Urinary bladder (tissue), 4 donors: ENCODE data around the gene ACOT7. TPM values are rescaled to one million over a fixed set of nuclear protein-coding genes. Genes with fewer than 3 reads are reported as not detected.
"Not testable (repeated sequence)": the region's sequence is repeated elsewhere in the genome, so short reads cannot be mapped to it uniquely, and the experiment has no call there.

Source experiments
- DNase-seq: peaks from one replicate; pipeline ENCODE4 v3.0.0-alpha.2; 2015; ENCODE audit errors: extremely low spot score
- H3K27ac ChIP-seq: one replicate; pipeline ENCODE4 v1.5.1; 2013; ENCODE audit warnings: low read depth, mild to moderate bottlenecking, moderate library complexity
- H3K36me3 ChIP-seq: one replicate; pipeline ENCODE4 v1.6.1; 2013; ENCODE audit warnings: mild to moderate bottlenecking, moderate library complexity; ENCODE audit not compliant: insufficient read depth
- H3K4me1 ChIP-seq: one replicate; pipeline ENCODE4 v1.6.1; 2013; ENCODE audit warnings: mild to moderate bottlenecking, moderate library complexity; ENCODE audit not compliant: insufficient read depth
- H3K4me3 ChIP-seq: one replicate; pipeline ENCODE4 v1.5.1; 2013; ENCODE audit warnings: low read depth, low read length
- WGBS: extraction: QIAGEN DNeasy Blood & Tissue Kit; methylation state at CpG from one replicate; pipeline ENCODE4 v1.1.7; 2013; 5-methylcytosine and 5-hydroxymethylcytosine counted together
- polyA plus RNA-seq: library from polyadenylated mRNA; stranded (reverse); fragments of 200-250 nt; gene quantifications from one replicate; pipeline ENCODE4 v1.2.3, GENCODE V29; 2013
- total RNA-seq: library from RNA; depleted of rRNA; stranded (reverse); fragments of >200 nt; gene quantifications from one replicate; pipeline ENCODE4 v1.2.3, GENCODE V29; 2014
- donor health status: healthy with polysubstance abuse.
- donor health status: healthy.

Gene ACOT7
- total and polyA plus RNA-seq, 2 donors = 6.9 to 36.8 TPM

DNA sequence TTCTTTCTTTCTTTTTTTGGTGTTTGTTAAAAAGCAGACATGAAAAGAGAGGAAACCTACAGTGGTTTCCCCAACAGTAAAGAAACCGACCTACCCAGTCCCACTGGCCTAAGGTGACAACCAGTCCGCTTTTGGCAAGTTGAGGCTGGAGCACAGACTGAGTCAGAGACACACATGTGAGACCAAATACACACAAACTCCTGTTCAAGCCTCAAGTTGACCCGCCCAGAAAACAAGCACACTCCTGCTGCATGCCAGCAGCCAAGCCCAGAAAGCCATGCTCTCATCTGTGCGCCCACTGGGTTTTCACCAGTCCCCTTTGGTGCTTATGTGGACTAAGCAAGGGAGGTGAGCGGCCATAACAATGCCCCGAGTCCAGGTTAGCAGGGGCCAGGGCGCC is 68.1 kb downstream of the ACOT7 start:
- Histone ChIP-seq H3K4me3 (no peak overlapping the region), H3K4me1 (no peaks in the 10 kb centered on the region), H3K27ac (no peak overlapping the region), H3K36me3 (no peaks in the 10 kb centered on the region)
- no peak for DNase-seq
- 93% methylated on average over 7 of the region's 7 CpGs for WGBS

DNA sequence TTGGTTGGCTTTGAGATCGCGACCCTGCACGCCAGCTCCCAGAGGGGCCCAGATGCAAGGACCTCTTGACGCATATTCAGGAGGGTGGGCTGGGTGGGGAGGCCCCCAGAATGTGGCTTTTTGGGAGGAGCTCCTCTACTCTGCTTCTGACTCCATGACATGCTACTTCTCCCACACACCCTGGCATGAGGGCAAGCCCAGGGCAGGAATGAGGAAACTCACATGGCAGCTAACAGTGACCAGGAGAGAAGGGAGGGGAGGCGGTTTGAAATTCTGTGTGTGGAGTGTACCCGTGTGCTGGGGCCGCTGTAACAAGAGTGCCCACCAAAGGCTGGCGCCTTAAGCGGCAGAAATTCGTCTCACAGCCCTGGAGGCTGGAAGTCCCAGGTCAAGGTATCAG is 71.4 kb downstream of the ACOT7 start:
- no peaks in the 10 kb centered on the region for H3K36me3 ChIP-seq
- no peak overlapping the region for H3K27ac ChIP-seq
- WGBS = 90% methylated on average over 10 of the region's 10 CpGs
- H3K4me3 ChIP-seq = no peak overlapping the region
- no peaks in the 10 kb centered on the region for H3K4me1 ChIP-seq
- no peak for DNase-seq

DNA sequence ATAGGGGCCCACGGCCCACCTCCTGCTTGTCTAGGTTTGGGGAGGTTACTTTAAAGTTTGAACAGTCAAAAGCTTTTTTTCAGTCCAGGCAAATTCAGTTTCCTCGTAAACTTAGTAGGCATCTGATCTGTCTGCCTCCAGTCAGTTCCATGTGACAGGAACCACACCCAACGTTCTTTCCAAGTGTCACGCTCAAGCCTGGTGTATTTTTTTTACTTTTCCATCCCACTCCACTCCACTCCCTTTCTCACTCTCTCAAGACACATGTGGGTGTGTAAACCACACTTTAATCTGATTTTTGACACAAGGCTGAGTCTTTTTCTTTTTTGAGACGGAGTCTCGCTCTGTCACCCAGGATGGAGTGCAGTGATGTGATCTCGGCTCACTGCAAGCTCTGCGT is 72.4 kb downstream of the ACOT7 start:
- WGBS = 75% methylated on average over 8 of the region's 8 CpGs
- H3K27ac ChIP-seq = no peak overlapping the region
- H3K4me3 ChIP-seq = no peak overlapping the region
- H3K4me1 ChIP-seq = no peaks in the 10 kb centered on the region
- DNase-seq = no peak
- H3K36me3 ChIP-seq = no peaks in the 10 kb centered on the region

DNA sequence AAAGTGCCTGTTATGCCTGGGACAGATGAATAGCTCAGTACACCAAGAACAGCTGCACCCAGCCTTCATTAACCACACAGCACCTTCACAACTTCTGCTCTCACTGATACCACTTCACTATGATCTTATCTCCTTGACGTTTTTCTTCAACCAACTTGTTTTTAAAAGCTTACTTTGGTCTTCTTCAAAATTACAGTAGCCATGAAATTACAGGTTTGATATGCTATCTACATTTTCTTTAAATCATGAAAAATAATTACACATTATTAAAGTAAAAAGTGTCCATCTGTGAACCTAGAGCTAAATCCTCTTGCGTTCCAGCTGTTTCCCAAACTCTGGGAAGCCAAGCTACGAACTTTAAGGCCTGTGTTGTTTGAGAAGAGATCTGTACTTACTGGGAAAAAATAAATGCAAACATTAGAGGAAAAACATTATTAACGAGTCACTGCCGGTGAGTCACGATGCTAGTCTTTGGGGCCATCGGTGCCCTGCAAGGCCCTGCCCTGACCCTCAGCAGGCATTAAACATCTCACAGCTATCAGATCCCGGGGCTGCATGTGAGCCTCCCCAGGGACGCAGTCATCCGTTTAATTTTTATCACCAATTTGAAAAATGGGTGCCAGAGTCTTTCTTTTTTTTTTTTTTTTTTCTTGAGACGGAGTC is 76.3 kb downstream of the ACOT7 start:
- no peak for DNase-seq
- H3K4me3 ChIP-seq = no peak overlapping the region
- 65% methylated on average over 11 of the region's 11 CpGs for WGBS
- no peaks in the 10 kb centered on the region for H3K36me3 ChIP-seq
- no peak overlapping the region for H3K27ac ChIP-seq
- H3K4me1 ChIP-seq = no peaks in the 10 kb centered on the region

DNA sequence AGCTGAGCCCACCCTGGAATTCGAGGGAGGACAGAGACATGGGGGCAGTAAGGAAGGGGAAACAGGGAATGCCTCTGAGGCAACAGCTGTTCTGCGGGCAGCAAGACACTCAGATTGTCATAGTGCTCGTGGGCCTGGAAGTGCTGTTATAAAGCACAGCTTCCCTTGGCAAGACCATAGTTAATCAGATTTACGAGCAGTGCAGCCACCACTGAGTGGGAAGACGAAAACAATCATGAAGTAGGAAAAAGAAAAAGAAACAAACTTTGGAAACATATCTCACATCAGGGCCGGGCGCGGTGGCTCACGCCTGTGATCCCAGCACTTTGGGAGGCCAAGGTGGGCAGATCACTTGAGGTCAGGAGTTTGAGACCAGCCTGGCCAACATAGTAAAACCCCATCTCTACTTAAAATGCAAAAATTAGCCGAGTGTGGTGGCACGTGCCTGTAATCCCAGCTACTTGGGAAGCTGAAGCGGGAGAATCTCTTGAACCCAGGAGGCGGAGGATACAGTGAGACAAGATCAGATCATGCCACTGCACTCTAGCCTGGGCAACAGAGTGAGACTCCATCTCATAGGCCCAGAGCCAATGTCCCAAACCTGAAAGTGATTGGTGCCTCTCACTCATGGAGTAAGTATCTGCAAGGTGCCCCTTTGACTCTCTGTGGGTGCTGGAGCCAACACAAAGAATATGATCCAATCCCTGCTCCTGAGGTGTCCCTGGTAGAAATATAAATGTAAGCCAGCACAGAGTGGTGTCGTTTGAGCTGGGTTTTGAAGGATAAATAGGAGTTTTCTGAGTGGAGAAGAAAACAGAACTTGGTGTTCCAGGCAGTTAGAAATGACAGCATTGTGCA is 77.1 kb downstream of the ACOT7 start:
- no peak for DNase-seq
- no peaks in the 10 kb centered on the region for H3K36me3 ChIP-seq
- no peak overlapping the region for H3K27ac ChIP-seq
- no peak overlapping the region for H3K4me3 ChIP-seq
- WGBS = 88% methylated on average over 14 of the region's 14 CpGs
- H3K4me1 ChIP-seq = no peaks in the 10 kb centered on the region

DNA sequence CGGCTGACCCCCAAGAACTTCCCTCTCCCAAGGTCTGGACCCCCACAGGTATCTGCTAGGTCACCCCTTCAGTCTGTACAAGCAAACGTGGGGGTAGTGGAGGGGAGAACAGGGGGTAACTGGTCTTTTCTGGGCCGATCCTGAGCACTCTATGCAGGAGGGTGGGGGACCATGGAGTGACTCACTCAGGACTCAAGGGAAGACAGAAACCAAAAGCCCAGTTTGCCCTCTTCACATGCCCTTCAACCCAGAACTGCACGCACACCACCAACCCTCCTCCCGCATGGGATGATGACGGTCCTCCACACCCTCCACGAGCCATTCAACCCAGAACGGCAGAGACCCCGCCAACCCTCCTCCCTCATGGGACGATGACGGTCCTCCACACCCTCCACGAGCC is 79.1 kb downstream of the ACOT7 start:
- Histone ChIP-seq H3K36me3 (no peaks in the 10 kb centered on the region), H3K4me1 (no peaks in the 10 kb centered on the region), H3K4me3 (no peak overlapping the region), H3K27ac (no peak overlapping the region)
- WGBS = 95% methylated on average over 12 of the region's 12 CpGs
- DNase-seq = no peak

DNA sequence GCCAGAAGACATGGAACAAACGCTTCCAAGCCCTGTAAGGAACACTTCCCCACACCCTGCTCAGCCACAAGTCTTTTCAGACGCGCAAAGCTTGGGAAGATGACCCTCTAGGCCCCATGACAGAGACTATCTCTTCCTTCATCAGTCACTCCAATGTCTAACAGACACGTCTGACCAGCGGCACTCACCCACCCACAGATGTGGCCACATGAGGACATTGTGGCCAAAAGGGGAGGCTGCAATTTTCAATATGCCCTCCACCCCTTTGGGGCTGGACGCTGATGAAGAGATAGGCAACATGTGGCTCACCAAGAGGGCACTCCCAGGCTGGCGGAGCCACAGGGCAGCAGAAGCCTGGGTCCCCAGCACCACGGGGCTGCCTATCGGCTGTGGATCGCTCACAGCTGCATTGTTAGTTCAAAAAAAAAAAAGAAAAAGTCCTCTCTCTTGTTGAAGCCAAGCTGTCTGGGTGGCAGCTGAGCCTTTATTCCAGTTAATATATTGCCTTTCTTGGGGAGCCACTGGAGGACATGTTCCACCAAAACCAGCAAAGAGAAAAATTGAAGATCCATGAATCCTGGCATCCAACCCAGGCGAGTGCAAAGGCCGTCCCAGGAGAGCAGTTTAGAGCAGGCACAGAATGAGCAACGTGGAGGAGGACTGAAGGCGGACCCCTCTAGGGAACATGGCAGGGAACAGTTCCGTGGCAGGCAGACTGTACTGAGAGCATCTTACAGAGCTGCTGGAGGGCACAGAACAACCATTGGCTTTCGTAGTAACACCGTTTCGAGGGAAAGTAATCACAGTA is 80.0 kb downstream of the ACOT7 start:
- H3K27ac ChIP-seq = no peak overlapping the region
- no peak overlapping the region for H3K4me3 ChIP-seq
- no peaks in the 10 kb centered on the region for H3K4me1 ChIP-seq
- no peak for DNase-seq
- H3K36me3 ChIP-seq = no peaks in the 10 kb centered on the region
- WGBS = 84% methylated on average over 18 of the region's 18 CpGs

DNA sequence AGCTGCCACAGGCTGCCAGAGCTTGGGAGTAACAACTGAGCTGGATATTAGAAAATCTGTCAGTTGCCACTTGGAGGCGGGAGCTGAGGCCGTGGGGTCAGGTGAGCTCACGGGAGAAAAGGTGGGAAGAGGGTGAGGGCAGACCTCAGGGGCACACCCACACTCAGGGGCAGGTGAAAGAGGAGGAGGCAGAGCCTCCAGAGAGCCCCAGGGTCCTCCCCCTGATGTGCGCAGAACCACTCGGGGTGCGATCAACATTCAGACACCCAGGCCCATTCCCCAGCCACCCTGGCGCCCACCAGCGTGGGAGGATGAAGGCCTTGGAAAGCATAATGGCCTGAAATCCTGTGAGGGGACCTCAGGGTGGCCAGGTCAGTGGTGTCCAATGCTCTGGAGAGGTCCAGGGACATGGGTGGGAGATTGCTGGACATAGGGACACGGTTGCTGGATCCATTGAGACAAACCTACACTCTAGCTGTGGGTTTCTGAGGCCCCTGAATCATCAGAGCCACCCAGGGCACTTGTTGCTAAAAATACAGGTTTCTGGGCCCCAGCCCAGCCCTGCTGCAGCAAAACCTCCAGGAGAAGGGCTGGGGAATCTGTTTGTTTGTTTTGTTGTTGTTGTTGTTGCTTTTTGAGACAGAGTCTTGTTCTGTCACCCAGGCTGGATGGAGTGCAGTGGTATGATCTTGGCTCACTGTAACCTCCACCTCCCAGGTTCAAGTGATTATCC is 83.3 kb downstream of the ACOT7 start:
- no peak overlapping the region for H3K4me3 ChIP-seq
- no peaks in the 10 kb centered on the region for H3K36me3 ChIP-seq
- no peak for DNase-seq
- 92% methylated on average over 9 of the region's 9 CpGs for WGBS
- H3K27ac ChIP-seq = no peak overlapping the region
- H3K4me1 ChIP-seq = no peaks in the 10 kb centered on the region

DNA sequence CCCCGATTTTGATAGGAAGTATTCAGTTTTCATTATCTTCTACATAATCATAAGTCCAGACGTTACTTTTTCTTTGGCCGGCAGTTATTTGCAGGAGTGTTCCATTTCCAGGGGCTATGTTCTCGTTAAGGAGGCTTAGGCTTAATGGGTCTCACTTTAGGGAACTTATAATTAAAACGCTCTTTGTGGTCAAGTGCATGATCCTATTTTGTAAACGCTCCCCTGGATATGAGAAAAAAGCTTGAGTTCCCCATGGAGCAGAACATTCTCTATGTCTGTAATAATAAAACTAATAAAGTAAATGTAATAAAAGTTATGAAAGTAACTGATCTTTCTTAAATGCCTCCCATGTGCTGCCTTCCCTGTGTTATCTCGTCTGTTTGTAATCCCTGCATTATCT is 84.0 kb downstream of the ACOT7 start:
- no peak overlapping the region for H3K27ac ChIP-seq
- H3K4me3 ChIP-seq = no peak overlapping the region
- no peaks in the 10 kb centered on the region for H3K36me3 ChIP-seq
- WGBS = 67% methylated on average over 7 of the region's 7 CpGs
- H3K4me1 ChIP-seq = no peaks in the 10 kb centered on the region
- no peak for DNase-seq

DNA sequence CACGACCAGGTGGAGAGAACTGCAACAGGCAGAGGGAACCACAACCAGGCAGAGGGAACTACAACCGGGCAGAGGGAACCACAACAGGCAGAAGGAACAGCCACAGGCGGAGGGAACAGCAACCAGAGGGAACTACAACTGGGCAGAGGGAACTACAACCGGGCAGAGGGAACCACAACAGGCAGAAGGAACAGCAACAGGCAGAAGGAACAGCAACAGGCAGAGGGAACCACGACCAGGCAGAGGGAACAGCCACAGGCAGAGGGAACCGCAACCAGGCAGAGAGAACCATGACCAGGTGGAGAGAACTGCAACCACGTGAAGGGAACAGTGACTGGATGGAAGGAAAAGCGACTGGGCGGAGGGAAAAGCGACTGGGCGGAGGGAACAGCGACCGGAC is 85.1 kb downstream of the ACOT7 start:
- no peaks in the 10 kb centered on the region for H3K4me1 ChIP-seq
- 93% methylated on average over 13 of the region's 13 CpGs for WGBS
- H3K36me3 ChIP-seq = no peaks in the 10 kb centered on the region
- H3K4me3 ChIP-seq = no peak overlapping the region
- no peak overlapping the region for H3K27ac ChIP-seq
- DNase-seq = no peak

DNA sequence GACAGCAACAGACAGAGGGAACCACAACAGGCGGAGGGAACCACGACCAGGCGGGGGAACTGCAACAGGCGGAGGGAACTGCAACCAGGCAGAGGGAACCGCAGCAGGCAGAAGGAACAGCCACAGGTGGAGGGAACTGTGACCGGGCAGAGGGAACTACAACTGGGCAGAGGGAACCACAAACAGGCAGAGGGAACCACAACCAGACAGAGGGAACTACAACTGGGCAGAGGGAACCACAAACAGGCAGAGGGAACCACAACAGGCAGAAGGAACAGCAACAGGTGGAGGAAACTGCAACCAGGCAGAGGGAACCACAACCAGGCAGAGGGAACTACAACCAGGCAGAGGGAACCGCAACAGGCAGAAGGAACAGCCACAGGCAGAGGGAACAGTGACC is 85.9 kb downstream of the ACOT7 start:
- not testable (repeated sequence) for DNase-seq, H3K4me3 ChIP-seq, H3K36me3 ChIP-seq, H3K4me1 ChIP-seq, H3K27ac ChIP-seq
- 93% methylated on average over 7 of the region's 7 CpGs for WGBS

DNA sequence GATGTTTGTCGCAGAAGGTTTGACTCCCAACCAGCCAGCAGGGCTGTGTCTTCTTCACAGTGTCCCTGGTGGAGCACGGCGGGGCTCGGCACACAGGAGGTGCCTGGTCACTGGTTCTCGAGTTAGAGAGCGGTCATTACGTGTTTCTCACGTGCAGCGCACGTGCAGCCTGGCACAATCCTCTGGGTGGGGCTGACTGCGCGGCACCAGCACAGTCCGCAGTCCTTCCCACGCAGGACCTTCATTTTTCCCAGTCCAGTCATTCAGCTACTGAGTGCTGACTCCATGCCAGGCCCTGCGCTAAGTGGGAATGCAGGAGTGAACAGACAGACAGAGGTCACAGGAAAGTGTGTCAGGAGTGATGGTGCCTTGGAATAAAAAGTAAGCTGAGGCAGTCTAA is 86.5 kb downstream of the ACOT7 start:
- H3K4me3 ChIP-seq = no peak overlapping the region
- DNase-seq = no peak
- H3K4me1 ChIP-seq = no peaks in the 10 kb centered on the region
- H3K36me3 ChIP-seq = no peaks in the 10 kb centered on the region
- 95% methylated on average over 15 of the region's 15 CpGs for WGBS
- no peak overlapping the region for H3K27ac ChIP-seq

DNA sequence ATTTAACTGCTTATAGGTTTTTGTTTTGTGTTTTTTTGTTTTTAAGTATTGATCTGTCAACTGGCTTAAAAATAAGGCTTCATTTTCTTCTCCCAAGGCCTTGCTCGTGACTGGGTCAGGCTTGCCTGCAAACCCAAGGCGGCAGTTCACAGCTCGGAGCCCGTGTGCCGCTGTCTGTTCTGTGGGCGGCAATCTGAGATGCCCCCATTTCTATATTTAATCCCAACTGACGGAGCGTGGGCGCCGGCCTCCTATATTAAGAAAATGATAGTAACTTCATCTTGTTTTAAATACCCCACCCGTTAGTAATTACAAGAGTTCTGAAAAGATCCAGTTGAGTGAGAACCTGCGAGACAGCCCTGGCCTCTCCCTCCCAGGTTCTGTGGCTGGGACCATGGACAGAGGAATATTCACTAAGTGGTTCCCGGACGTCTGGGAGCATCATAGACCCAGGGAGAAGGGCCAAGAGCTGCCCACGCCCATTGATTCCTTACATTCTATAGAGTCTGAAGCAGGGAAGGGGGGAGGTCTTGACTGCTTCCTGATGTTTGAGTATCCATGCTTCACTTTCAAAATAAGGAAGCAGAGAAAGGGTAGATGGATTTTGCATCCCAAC is 90.1 kb downstream of the ACOT7 start:
- WGBS = 89% methylated on average over 15 of the region's 15 CpGs
- Histone ChIP-seq H3K36me3 (no peaks in the 10 kb centered on the region), H3K27ac (no peak overlapping the region), H3K4me3 (no peak overlapping the region), H3K4me1 (no peaks in the 10 kb centered on the region)
- DNase-seq = no peak
